Spleen (tissue), 7 donors: Measurements from ENCODE around the gene SPATA25.
A peak's percentile ranks its signal among the peaks of the same experiment; 100 is the strongest.

Experiments used
- POLR2A ChIP-seq, 3 donors: fragments of 450-650 bp; IDR thresholded peaks; one replicate each; pipeline ENCODE4 v1.5.1; 2017; ENCODE audit warnings: antibody characterized with exemption in 3 of 3, mild to moderate bottlenecking in 1 of 3
- POLR2AphosphoS5 ChIP-seq, 3 donors: sonication (generic); formaldehyde crosslinking; IDR thresholded peaks; one replicate each; pipeline ENCODE4 v1.5.1; 2017; ENCODE audit warnings: antibody characterized with exemption in 3 of 3
- TF ChIP-seq, protein P1 (sequence below), 11 experiments: fragments of 200-600 bp in 7 of 11; fragments of 450-650 bp in 4 of 11; sonication (generic) in 4 of 11; IDR thresholded peaks in 8 of 11; conservative IDR thresholded peaks in 3 of 11; 1 replicate in 7 of 11; 2 replicates in 4 of 11; pipeline versions ENCODE4 v1.4.0 to v1.8.0; 2016 to 2021; ENCODE audit warnings: antibody characterized with exemption in 11 of 11, inconsistent platforms in 4 of 11, mild to moderate bottlenecking in 1 of 11
- donor health status: DM: no; HTN: no; CAD: no; lungs with moderate emphysema.
- donor health status: DM: no; HTN: no; CAD: no.
- donor health status: DM: no; HTN: no; CAD: no.

DNA sequence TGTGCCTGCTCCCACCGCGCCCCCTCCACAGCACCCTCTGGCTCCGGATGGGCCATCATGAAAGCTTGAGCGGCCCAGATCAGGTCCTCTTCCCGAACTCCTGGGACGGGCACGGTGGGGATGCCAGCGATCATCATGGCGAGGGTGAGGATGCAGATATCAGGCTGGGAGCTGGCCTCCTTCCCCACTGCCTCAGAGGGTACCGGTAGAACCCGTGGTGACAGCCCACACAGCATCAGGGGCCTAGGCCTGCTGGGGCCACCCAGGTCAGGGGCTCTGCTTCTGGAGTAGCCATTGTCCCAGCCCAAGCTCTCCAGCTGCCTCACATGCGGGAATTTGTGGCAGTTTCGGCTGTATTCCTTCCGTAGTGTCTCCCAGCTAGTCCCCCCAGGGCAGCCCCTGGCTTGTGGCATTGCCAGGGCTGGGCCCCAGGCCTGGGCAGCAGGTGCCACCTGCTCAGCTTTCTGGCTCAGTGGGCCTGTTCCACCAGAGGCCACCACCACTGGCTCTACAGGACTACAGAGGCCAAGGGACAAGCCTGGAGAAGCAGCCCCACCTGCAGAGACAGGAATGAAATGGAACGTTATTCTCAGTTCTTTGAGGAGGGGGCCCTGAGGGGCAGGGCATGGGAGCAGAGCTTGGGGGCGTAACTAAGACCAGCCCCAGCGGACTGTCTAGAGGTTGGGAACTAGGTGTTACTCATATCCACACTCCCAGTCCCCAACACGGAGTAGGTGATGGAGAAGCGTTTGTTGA lies 654 bp downstream of the SPATA25 start:
- TF ChIP-seq, protein P1, sequence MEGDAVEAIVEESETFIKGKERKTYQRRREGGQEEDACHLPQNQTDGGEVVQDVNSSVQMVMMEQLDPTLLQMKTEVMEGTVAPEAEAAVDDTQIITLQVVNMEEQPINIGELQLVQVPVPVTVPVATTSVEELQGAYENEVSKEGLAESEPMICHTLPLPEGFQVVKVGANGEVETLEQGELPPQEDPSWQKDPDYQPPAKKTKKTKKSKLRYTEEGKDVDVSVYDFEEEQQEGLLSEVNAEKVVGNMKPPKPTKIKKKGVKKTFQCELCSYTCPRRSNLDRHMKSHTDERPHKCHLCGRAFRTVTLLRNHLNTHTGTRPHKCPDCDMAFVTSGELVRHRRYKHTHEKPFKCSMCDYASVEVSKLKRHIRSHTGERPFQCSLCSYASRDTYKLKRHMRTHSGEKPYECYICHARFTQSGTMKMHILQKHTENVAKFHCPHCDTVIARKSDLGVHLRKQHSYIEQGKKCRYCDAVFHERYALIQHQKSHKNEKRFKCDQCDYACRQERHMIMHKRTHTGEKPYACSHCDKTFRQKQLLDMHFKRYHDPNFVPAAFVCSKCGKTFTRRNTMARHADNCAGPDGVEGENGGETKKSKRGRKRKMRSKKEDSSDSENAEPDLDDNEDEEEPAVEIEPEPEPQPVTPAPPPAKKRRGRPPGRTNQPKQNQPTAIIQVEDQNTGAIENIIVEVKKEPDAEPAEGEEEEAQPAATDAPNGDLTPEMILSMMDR (IDR thresholded peaks at IDR 0.05 in 8 of 11, conservative IDR thresholded peaks at IDR 0.05 in 3 of 11), result no peak
- TF ChIP-seq POLR2A (IDR thresholded peaks at IDR 0.05) (no peak), POLR2AphosphoS5 (IDR thresholded peaks at IDR 0.05) (peak in 1 of 3 donors; percentile 23)
